Endodermal cell (in vitro differentiated cells): ENCODE measurements around the gene TBL1X. TPM values are rescaled to one million over a fixed set of nuclear protein-coding genes. Genes with fewer than 3 reads are reported as not detected.

ENCODE experiments used
- DNase-seq: peaks from one replicate; pipeline ENCODE4 v3.0.0-alpha.2; 2017
- H3K27ac ChIP-seq: 2 replicates; pipeline ENCODE4 v1.5.1; 2013; ENCODE audit warnings: mild to moderate bottlenecking, low read depth, low read length, moderate library complexity
- H3K27me3 ChIP-seq: 2 replicates; pipeline ENCODE4 v1.6.1; 2013; ENCODE audit warnings: mild to moderate bottlenecking, low read length, moderate library complexity; ENCODE audit not compliant: insufficient read depth, control insufficient read depth, poor library complexity, severe bottlenecking
- H3K36me3 ChIP-seq: 2 replicates; pipeline ENCODE4 v1.7.0; 2013; ENCODE audit warnings: mild to moderate bottlenecking, low read length, moderate library complexity; ENCODE audit not compliant: control insufficient read depth, insufficient read depth
- H3K4me1 ChIP-seq: one replicate; pipeline ENCODE4 v1.7.0; 2013; ENCODE audit warnings: low read length; ENCODE audit not compliant: control insufficient read depth, insufficient read depth
- H3K4me3 ChIP-seq: 2 replicates; pipeline ENCODE4 v1.5.1; 2013; ENCODE audit warnings: mild to moderate bottlenecking, low read length, moderate library complexity
- H3K9ac ChIP-seq: 2 replicates; pipeline ENCODE4 v1.6.1; 2013; ENCODE audit warnings: mild to moderate bottlenecking, low read length, moderate library complexity; ENCODE audit not compliant: poor library complexity, severe bottlenecking; ENCODE audit errors: extremely low read depth
- H3K9me3 ChIP-seq: 2 replicates; pipeline ENCODE4 v1.6.1; 2013; ENCODE audit warnings: mild to moderate bottlenecking, low read length, moderate library complexity; ENCODE audit not compliant: control insufficient read depth
- H3K27ac Mint-ChIP-seq: 2 replicates; pipeline ENCODE4 v1.8.0; 2020; ENCODE audit warnings: mixed read lengths
- H3K27me3 Mint-ChIP-seq: 2 replicates; pipeline ENCODE4 v1.8.0; 2021; ENCODE audit warnings: mild to moderate bottlenecking, mixed read lengths; ENCODE audit not compliant: insufficient read depth
- H3K36me3 Mint-ChIP-seq: 2 replicates; pipeline ENCODE4 v1.8.0; 2020; ENCODE audit warnings: low read depth, mixed read lengths
- H3K4me1 Mint-ChIP-seq: 2 replicates; pipeline ENCODE4 v1.8.0; 2020; ENCODE audit warnings: mixed read lengths
- H3K4me3 Mint-ChIP-seq: 2 replicates; pipeline ENCODE4 v1.8.0; 2020; ENCODE audit warnings: mild to moderate bottlenecking, moderate library complexity, mixed read lengths
- H3K9me3 Mint-ChIP-seq: 2 replicates; pipeline ENCODE4 v1.8.0; 2020; ENCODE audit warnings: mild to moderate bottlenecking, mixed read lengths
- CTCF ChIP-seq: fragments of 200-600 bp; sonication (generic); conservative IDR thresholded peaks from 2 replicates; pipeline ENCODE4 v1.5.0; 2021; ENCODE audit warnings: antibody characterized with exemption, mild to moderate bottlenecking
- WGBS, 2 experiments: methylation state at CpG; one replicate each; pipeline versions ENCODE4 v1.1.5 to v1.1.7; 2013; ENCODE audit warnings: missing lambda C conversion rate in 2 of 2, mixed read lengths in 1 of 2; ENCODE audit not compliant: insufficient coverage in 1 of 2, insufficient read length in 1 of 2; 5-methylcytosine and 5-hydroxymethylcytosine counted together
- total RNA-seq, 2 donors: library from RNA; stranded (reverse); fragmentation: NEBNext Ultra II Directional in 1 of 2; extraction: Animal tissue kit (Norgen Biotek cat#: 25700) in 1 of 2; gene quantifications; 2 replicates in 1 of 2; 3 replicates in 1 of 2; pipeline ENCODE4 v1.2.1, GENCODE V29; 2021

Gene TBL1X
- total RNA-seq, 2 donors from 2014 or later: 19.1 to 24.1 TPM

GRCh38 chrX:9418262-9418661, 46.6 kb upstream of the TBL1X start:
- H3K27me3 ChIP-seq: no peaks in the 10 kb centered on the region
- Mint-ChIP-seq H3K27ac (no peak overlapping the region), H3K4me1 (no peaks in the 10 kb centered on the region), H3K9me3 (peaks cover 37% of the 10 kb centered on the region), H3K36me3 (no peaks in the 10 kb centered on the region), H3K4me3 (no peak overlapping the region), H3K27me3 (no peaks in the 10 kb centered on the region)
- no peak overlapping the region for H3K4me3 ChIP-seq
- no peak for TF ChIP-seq CTCF
- WGBS, 2 experiments: 83% methylated on average over 5 of the region's 6 CpGs; no CpG with 5 or more reads in 1 of the 2 experiments
- no peak overlapping the region for H3K9ac ChIP-seq
- no peaks in the 10 kb centered on the region for H3K36me3 ChIP-seq
- no peak for DNase-seq
- H3K27ac ChIP-seq: no peak overlapping the region
- H3K4me1 ChIP-seq: no peaks in the 10 kb centered on the region
- H3K9me3 ChIP-seq: no peaks in the 10 kb centered on the region

- no peak for TF ChIP-seq CTCF
- Histone ChIP-seq H3K27me3 (no peaks in the 10 kb centered on the region), H3K9me3 (no peaks in the 10 kb centered on the region), H3K4me1 (no peaks in the 10 kb centered on the region), H3K9ac (no peak overlapping the region), H3K4me3 (no peak overlapping the region), H3K27ac (no peak overlapping the region), H3K36me3 (no peaks in the 10 kb centered on the region)
- H3K36me3 Mint-ChIP-seq: no peaks in the 10 kb centered on the region
- no peak for DNase-seq
- WGBS, 2 experiments: 77 to 84% methylated on average over 4 to 14 of the region's 14 CpGs
- no peaks in the 10 kb centered on the region for H3K27me3 Mint-ChIP-seq
- no peak overlapping the region for H3K4me3 Mint-ChIP-seq
- no peak overlapping the region for H3K27ac Mint-ChIP-seq
- peaks cover 45% of the 10 kb centered on the region for H3K9me3 Mint-ChIP-seq
- no peaks in the 10 kb centered on the region for H3K4me1 Mint-ChIP-seq
Measured at GRCh38 chrX:9420275-9421265, 44.3 kb upstream of the TBL1X start.

DNA sequence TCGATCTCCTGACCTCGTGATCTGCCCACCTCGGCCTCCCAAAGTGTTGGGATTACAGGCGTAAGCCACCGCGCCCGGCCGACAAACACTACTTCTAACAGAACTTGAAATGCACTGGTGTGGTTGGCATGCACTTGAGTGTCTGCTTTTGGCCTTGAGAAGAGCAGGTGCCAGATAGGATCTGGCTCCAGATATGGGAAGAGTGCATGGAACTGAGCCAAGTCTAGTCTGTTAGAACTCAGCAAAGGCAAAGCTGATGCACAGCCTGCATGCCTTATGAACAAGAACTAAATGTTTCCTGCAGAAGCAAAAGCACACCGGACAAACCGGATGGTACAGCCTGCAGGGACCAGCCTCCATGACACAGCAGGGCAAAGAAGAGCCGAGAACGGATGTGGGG, 35.1 kb upstream of the TBL1X start:
- 81 to 92% methylated on average over 2 to 11 of the region's 12 CpGs for WGBS, 2 experiments
- Mint-ChIP-seq H3K36me3 (no peaks in the 10 kb centered on the region), H3K4me1 (no peaks in the 10 kb centered on the region), H3K27ac (no peak overlapping the region), H3K27me3 (no peaks in the 10 kb centered on the region), H3K4me3 (no peak overlapping the region), H3K9me3 (peaks cover 40% of the 10 kb centered on the region)
- no peaks in the 10 kb centered on the region for H3K27me3 ChIP-seq
- no peak for TF ChIP-seq CTCF
- no peak overlapping the region for H3K27ac ChIP-seq
- DNase-seq: no peak
- no peaks in the 10 kb centered on the region for H3K4me1 ChIP-seq
- no peaks in the 10 kb centered on the region for H3K36me3 ChIP-seq
- H3K4me3 ChIP-seq: no peak overlapping the region
- no peak overlapping the region for H3K9ac ChIP-seq
- no peaks in the 10 kb centered on the region for H3K9me3 ChIP-seq
